Colon (tissue), 2 donors: ENCODE results near the gene GRIP2.

ENCODE experiments used
- FAIRE-seq: peaks from 2 replicates; lab custom pipeline; 2012; peaks lifted over from hg19 to GRCh38; lab: Jason Lieb, UNC
- donor health status: control.
- donor health status: control.

Gene GRIP2

DNA sequence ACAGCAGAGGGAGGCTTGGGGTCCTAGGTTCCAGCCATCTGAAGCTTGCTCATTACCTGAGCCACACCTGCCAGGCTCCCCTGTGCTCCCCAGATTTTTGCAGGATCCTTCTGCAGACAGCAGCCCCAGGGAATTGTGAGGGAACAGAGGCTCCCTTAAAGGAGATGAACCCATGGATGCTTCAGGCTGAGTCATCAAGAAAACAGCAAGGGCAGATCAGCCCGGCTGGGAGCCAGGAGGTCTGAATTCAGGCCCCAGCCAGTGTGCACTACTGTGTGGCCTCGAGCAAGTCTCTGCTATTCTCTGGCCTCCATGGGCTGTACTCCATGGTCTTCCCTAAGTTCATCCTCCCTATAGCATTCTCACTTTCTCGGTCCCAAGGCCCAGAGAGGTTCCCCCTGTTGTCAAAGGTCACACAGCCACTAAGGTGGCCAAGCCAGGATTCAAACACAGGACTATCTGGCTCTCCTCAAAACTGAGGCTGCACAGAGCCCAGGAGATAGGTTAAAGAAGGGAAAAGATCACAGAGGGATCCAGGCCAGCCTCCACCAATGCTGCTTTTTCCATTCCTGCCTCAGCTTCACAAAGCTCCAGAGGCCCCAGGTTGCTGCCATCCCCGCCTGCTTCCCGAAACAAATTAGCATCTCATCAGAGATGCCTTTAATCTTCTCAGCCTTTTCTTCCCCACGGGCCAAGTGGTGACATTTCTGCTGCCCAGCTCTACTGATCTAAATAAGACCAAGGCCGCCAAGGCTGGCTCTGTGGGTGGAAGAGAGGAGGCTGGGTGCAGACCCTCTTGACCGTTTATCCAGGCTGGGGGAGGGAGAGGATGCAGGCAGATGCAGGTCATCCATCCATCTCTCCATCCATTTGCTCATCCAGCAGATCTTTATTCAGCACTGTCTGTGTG, 21.2 kb upstream of the GRIP2 start:
- FAIRE-seq, result no peak

- no peak for FAIRE-seq
Observed at GRCh38 chr3:14560110-14560509, 20.0 kb upstream of the GRIP2 start.

DNA sequence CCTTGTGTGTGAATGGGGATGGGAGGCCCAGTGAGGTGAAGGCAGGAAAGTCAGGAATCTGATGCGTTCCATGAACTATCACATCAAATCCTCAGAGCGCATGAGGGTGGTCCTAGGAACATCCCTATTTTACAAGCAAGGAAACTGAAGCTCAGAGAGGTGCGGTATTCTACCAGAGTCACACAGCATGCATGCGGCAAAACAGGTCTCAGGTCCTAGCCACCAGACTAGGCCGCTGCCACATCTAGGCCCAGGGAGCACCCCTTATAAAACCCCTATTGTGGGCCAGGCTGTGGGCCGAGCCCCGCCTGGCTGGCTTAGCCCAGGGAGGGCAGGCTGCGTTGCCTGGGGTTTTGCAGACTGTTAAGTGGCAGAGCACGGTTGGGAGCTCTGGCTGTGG, 17.9 kb upstream of the GRIP2 start:
- FAIRE-seq, result no peak

GRCh38 chr3:14555835-14556234, 15.7 kb upstream of the GRIP2 start:
- FAIRE-seq, result no peak

GRCh38 chr3:14554715-14555114, 14.6 kb upstream of the GRIP2 start:
- FAIRE-seq, result no peak

- FAIRE-seq, result no peak
Observed at GRCh38 chr3:14553871-14554270, 13.7 kb upstream of the GRIP2 start.

DNA sequence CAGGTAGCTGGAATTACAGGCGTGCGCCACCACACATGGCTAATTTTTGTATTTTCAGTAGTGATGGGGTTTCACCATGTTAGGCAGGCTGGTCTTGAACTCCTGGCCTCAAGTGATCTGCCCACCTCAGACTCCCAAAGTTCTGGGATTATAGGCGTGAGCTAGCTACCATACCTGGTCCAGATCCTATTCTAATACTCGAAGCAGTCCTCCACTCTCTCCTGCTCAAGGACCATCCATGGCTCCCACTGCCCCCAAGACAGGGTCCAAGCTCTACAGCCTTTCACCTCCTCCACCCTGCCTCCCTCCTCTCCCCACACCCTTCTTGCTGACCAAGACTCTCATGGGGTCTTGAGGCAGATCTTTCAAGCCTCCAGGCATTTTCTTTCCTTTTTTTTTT, 12.6 kb upstream of the GRIP2 start:
- FAIRE-seq, result no peak

DNA sequence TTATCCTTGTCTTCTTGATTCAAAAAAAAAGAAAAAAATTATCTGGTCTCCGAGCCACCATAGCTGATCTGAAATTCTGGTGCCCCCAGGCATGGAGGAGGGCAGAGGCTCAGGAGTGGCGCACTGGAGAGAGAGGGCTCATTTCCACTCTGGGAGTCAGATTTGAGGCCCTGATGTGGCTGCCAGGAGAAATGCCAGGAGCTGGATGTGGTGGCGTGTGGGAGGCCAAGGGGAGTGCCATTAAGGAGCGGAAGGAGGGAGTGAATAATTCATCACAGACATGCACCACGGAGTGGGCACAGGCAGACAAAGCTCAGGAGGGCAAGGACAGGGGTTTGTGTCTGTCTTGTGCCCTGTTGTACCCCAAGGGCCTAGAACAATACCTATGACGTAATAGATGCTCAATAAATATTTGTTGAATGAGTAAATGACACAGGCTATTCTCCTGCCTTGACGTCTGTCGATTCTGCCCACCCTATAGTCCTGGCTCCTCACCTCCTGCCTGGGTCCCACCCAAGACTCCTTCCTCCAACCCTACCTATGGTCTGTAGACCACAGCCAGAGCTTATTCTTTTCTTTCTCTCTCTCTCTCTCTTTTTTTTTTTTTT, 12.0 kb upstream of the GRIP2 start:
- no peak for FAIRE-seq

- FAIRE-seq, result no peak
Observed at GRCh38 chr3:14550651-14551611, 10.8 kb upstream of the GRIP2 start.

- FAIRE-seq, result no peak
Observed at GRCh38 chr3:14550181-14550580, 10.0 kb upstream of the GRIP2 start.

- no peak for FAIRE-seq
Observed at GRCh38 chr3:14549256-14549919, 9.2 kb upstream of the GRIP2 start.

GRCh38 chr3:14548321-14548729, 8.2 kb upstream of the GRIP2 start:
- FAIRE-seq, result no peak

DNA sequence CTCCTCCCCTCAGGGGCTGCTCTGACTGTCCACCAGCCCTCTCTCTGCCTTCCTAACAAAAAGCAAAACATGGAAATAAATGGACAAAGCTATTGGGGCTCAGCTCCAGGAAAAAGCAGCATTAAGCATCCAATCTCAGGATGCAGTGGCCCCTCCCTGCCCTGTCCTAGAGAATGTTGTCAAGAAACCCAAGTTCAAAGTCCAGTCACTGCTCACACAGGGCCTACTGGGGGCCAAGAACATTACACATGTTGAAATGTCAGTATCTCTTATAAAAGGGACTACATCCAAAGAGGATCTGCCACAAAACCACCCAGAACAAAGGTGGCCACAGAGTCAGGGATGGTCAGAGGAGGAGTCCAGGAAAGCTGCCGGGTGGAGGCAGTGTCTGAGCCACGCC, 7.6 kb upstream of the GRIP2 start:
- FAIRE-seq, result no peak

- FAIRE-seq, result no peak
Observed at GRCh38 chr3:14546041-14546440, 5.9 kb upstream of the GRIP2 start.

- no peak for FAIRE-seq
Observed at GRCh38 chr3:14545251-14545635, 5.1 kb upstream of the GRIP2 start.

DNA sequence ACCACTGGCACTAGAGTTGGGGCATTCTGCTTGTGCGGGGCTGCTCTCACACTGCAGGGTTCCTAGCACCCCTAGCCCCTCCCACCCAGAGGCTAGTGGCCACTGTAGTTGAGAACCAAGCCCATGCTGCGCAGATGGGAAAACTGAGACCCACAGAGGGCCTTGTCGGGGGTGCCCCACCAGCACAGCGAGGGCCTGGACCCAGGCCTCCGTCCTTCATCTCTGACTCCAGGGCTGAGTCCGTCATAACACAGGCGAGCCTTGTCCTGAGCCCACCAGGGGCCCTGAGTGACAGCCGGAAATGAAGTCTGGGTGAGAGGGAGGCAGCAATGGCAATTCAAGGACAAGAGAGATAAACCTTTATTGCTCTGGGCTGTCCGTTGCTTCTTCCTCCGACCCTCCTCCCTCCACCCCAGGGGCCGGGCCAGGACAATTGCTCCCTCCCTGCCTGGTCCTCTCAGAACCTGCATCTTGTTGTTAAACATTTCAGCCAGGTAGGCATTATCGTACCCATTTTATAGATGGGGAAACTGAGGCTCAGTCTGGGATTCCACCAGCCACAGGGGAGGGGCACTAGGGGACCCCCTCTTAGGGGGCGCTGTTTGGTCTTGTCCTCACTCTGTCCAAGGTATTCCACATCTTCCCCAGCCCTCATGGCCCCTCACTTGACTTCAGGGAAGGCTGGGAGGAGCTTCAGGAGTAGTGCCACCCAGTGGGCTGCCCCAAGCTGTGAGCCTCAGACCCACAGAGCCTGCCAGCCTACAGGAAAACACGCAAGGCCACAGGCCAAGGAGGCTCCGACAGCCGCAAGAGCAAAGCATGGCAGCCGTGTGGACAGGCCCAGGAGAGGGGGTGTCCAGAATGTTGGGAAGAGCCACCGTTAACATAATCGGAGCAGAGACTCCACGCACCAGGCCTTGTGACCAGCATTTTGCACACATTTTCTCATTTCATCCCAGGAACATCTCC, 4.4 kb upstream of the GRIP2 start:
- no peak for FAIRE-seq

DNA sequence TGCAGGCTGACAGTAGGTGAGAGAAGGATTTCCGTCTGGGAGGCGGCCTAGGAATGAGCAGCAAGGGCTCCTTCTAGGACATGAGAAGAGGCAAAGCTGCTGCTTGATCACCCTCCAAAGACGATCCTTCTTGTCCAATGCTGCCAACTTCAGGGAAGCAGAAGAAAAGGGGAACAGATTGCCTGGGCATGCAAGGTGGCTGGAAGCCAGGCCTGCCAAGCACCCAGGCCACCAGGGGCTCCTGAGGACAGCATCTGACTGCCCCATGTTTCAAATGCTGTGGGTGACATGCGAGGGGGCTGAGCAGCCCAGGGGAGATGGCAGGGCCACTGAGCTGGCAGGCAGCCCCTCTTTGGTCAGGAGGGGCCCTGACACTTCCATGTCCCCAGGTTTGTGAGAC, 3.3 kb upstream of the GRIP2 start:
- no peak for FAIRE-seq

GRCh38 chr3:14542656-14543055, 2.5 kb upstream of the GRIP2 start:
- FAIRE-seq, result no peak

DNA sequence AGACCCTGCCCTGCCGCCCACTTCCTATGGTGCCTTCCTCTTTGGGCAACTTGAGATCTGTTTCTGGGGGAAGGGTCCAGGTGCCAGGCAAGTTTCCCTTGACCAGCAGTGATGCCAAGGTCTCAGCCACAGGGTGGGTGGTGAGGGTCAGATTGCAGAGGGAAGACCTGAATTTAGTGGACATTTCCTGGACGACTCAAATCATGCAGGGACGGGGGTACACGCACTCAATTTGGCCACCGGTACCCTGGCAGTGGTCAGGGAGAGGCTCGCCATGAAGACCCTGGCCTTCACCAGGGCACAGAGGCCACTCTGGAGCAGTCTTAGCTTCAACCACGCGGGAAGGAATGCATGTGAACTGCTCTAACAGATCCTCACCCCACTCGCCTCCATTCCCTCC, 1.5 kb upstream of the GRIP2 start:
- FAIRE-seq, result no peak

GRCh38 chr3:14540821-14541385, 761 bp upstream of the GRIP2 start:
- no peak for FAIRE-seq

GRCh38 chr3:14539384-14539741, 779 bp downstream of the GRIP2 start:
- FAIRE-seq, result no peak
